SK-N-SH (cell line): Measurements from ENCODE around the gene TMEM234. TPM values are rescaled to one million over a fixed set of nuclear protein-coding genes. Genes with fewer than 3 reads are reported as not detected.

ENCODE experiments used
- CTCF ChIA-PET: fragments of 300-600, 350-600 bp; formaldehyde crosslinking; extraction: SDS; loops from one replicate; lab custom pipeline; 2021; lab: Yijun Ruan, JAX
- POLR2A ChIA-PET: fragments of 350-600 bp; sonication (Branson Sonifier 250); formaldehyde crosslinking; extraction: SDS; loops from one replicate; lab custom pipeline; 2020; ENCODE audit warnings: antibody characterized with exemption, inconsistent platforms; lab: Yijun Ruan, JAX
- DNase-seq: peaks from one replicate; pipeline ENCODE4 v3.0.0; 2012
- H2AFZ ChIP-seq: fragments of 200-600 bp; sonication (generic); 2 replicates; pipeline ENCODE4 v1.8.1; 2016; ENCODE audit warnings: antibody characterized with exemption, mild to moderate bottlenecking, low read depth
- H3F3A ChIP-seq: fragments of 200-600 bp; sonication (generic); replicated peaks from 2 replicates; pipeline ENCODE3; 2016; ENCODE audit warnings: antibody characterized with exemption, mild to moderate bottlenecking; ENCODE audit not compliant: insufficient read depth
- H3K27ac ChIP-seq, 2 experiments: fragments of 200-500 bp in 1 of 2; fragments of 200-600 bp in 1 of 2; sonication (Bioruptor generic) in 1 of 2; sonication (generic), shearing (Covaris generic) in 1 of 2; 2 replicates each; pipeline versions ENCODE4 v1.5.1 to v1.6.1; 2014 to 2016; ENCODE audit warnings: low read depth in 2 of 2, inconsistent platforms in 1 of 2, low read length in 1 of 2, mild to moderate bottlenecking in 1 of 2, mixed read lengths in 1 of 2
- H3K27me3 ChIP-seq: fragments of 200-600 bp; sonication (generic), shearing (Covaris generic); 2 replicates; pipeline ENCODE4 v1.6.1; 2016; ENCODE audit warnings: mixed run types; ENCODE audit not compliant: insufficient read depth
- H3K36me3 ChIP-seq, 2 experiments: fragments of 200-500 bp in 1 of 2; fragments of 200-600 bp in 1 of 2; sonication (Bioruptor generic) in 1 of 2; sonication (generic) in 1 of 2; replicated peaks in 1 of 2; 2 replicates each; pipeline versions ENCODE3 to v1.5.1; 2014 to 2016; ENCODE audit warnings: low read length in 1 of 2, mild to moderate bottlenecking in 1 of 2; ENCODE audit not compliant: insufficient read depth in 2 of 2, control insufficient read depth in 1 of 2
- H3K4me1 ChIP-seq, 2 experiments: fragments of 200-500 bp in 1 of 2; fragments of 200-600 bp in 1 of 2; sonication (Bioruptor generic) in 1 of 2; sonication (generic), shearing (Covaris generic) in 1 of 2; 2 replicates each; pipeline versions ENCODE4 v1.5.1 to v1.6.1; 2014 to 2016; ENCODE audit warnings: low read depth in 1 of 2, low read length in 1 of 2, mixed run types in 1 of 2; ENCODE audit not compliant: insufficient read depth in 2 of 2, control insufficient read depth in 1 of 2
- H3K4me2 ChIP-seq: fragments of 200-600 bp; sonication (generic), shearing (Covaris generic); 2 replicates; pipeline ENCODE4 v1.6.1; 2017; ENCODE audit warnings: mixed run types
- H3K4me3 ChIP-seq, 2 experiments: fragments of 200-500 bp in 1 of 2; fragments of 200-600 bp in 1 of 2; sonication (Bioruptor generic) in 1 of 2; sonication (generic), shearing (Covaris generic) in 1 of 2; 2 replicates each; pipeline versions ENCODE4 v1.5.1 to v1.8.1; 2014 to 2016; ENCODE audit warnings: low read depth in 2 of 2, inconsistent platforms in 1 of 2, low read length in 1 of 2, mild to moderate bottlenecking in 1 of 2, mixed read lengths in 1 of 2, moderate library complexity in 1 of 2
- H3K79me2 ChIP-seq: fragments of 200-600 bp; sonication (generic); 2 replicates; pipeline ENCODE4 v1.8.1; 2017; ENCODE audit warnings: mild to moderate bottlenecking; ENCODE audit not compliant: insufficient read depth
- H3K9ac ChIP-seq: fragments of 200-600 bp; sonication (generic); 2 replicates; pipeline ENCODE4 v1.6.1; 2017; ENCODE audit warnings: mixed run types
- H3K9me2 ChIP-seq: fragments of 200-600 bp; sonication (generic); 2 replicates; pipeline ENCODE4 v1.6.1; 2017; ENCODE audit warnings: mixed run types
- H3K9me3 ChIP-seq: fragments of 200-600 bp; sonication (generic); 2 replicates; pipeline ENCODE4 v1.6.1; 2017; ENCODE audit warnings: mixed run types, mild to moderate bottlenecking, moderate library complexity
- H4K20me1 ChIP-seq: fragments of 200-600 bp; sonication (generic); 2 replicates; pipeline ENCODE4 v1.6.1; 2017; ENCODE audit warnings: mild to moderate bottlenecking, mixed run types; ENCODE audit not compliant: insufficient read depth
- CHD2 ChIP-seq: fragments of 150-350 bp; IDR thresholded peaks from 2 replicates; pipeline ENCODE4 v1.6.1; 2018; ENCODE audit warnings: low read length; ENCODE audit not compliant: partially characterized antibody
- ELF1 ChIP-seq: IDR thresholded peaks from 2 replicates; pipeline ENCODE4 v1.4.0; 2012
- FOSL2 ChIP-seq: IDR thresholded peaks from 2 replicates; pipeline ENCODE4 v1.4.0; 2012; ENCODE audit warnings: low read depth, mild to moderate bottlenecking, moderate library complexity, borderline replicate concordance
- FOXJ3 ChIP-seq: sonication (generic); formaldehyde crosslinking; IDR thresholded peaks from 2 replicates; pipeline ENCODE4 v1.5.1; 2020; ENCODE audit warnings: mild to moderate bottlenecking, missing genetic modification reagents
- GABPA ChIP-seq: IDR thresholded peaks from 2 replicates; pipeline ENCODE4 v1.4.0; 2012; ENCODE audit warnings: low read depth, mild to moderate bottlenecking
- GATA2 ChIP-seq: sonication (generic); formaldehyde crosslinking; IDR thresholded peaks from 2 replicates; pipeline ENCODE4 v1.5.0; 2020; ENCODE audit warnings: mild to moderate bottlenecking, missing genetic modification reagents
- IRF3 ChIP-seq: fragments of 150-350 bp; IDR thresholded peaks from 2 replicates; pipeline ENCODE4 v1.6.1; 2016; ENCODE audit warnings: mild to moderate bottlenecking, low read depth, low read length
- JUND ChIP-seq: IDR thresholded peaks from 2 replicates; pipeline ENCODE4 v1.4.0; 2012
- MXI1 ChIP-seq: IDR thresholded peaks from 2 replicates; pipeline ENCODE4 v1.6.1; 2012; ENCODE audit warnings: mild to moderate bottlenecking, low read depth, low read length, improper control_type of control experiment
- NFIC ChIP-seq: IDR thresholded peaks from 2 replicates; pipeline ENCODE4 v1.4.0; 2012; ENCODE audit warnings: borderline replicate concordance
- POLR2AphosphoS5 ChIP-seq: IDR thresholded peaks from 2 replicates; pipeline ENCODE4 v1.6.1; 2012; ENCODE audit warnings: low read depth, low read length
- RAD21 ChIP-seq: IDR thresholded peaks from 2 replicates; pipeline ENCODE4 v1.6.1; 2012; ENCODE audit warnings: mild to moderate bottlenecking, low read length
- RCOR1 ChIP-seq: fragments of 150-350 bp; IDR thresholded peaks from 2 replicates; pipeline ENCODE4 v1.6.1; 2017; ENCODE audit warnings: antibody characterized with exemption, low read length
- REST ChIP-seq: IDR thresholded peaks from 2 replicates; pipeline ENCODE4 v1.6.1; 2012; ENCODE audit warnings: mild to moderate bottlenecking, low read depth, low read length, moderate library complexity
- RFX5 ChIP-seq: IDR thresholded peaks from 2 replicates; pipeline ENCODE4 v1.6.1; 2012; ENCODE audit warnings: mild to moderate bottlenecking, improper control_type of control experiment, low read length
- TCF12 ChIP-seq: IDR thresholded peaks from 2 replicates; pipeline ENCODE4 v1.4.0; 2012
- TEAD4 ChIP-seq: IDR thresholded peaks from 2 replicates; pipeline ENCODE4 v1.4.0; 2012; ENCODE audit warnings: mild to moderate bottlenecking, borderline replicate concordance; ENCODE audit not compliant: insufficient read depth
- USF1 ChIP-seq: IDR thresholded peaks from 2 replicates; pipeline ENCODE4 v1.4.0; 2012; ENCODE audit warnings: low read depth, borderline replicate concordance
- YY1 ChIP-seq: IDR thresholded peaks from 2 replicates; pipeline ENCODE4 v1.4.0; 2012; ENCODE audit warnings: low read depth, mild to moderate bottlenecking
- WGBS: methylation state at CpG from one replicate; pipeline ENCODE4 v1.1.6; 2017; ENCODE audit warnings: low lambda C conversion rate; 5-methylcytosine and 5-hydroxymethylcytosine counted together
- polyA plus RNA-seq, 3 experiments: library from polyadenylated mRNA; depleted of rRNA; stranded (reverse); fragments of >200 nt; gene quantifications; 2 replicates each; pipeline ENCODE4 v1.2.3, GENCODE V29; 2012

The TMEM234 gene
- polyA plus RNA-seq, 1 of the 3 experiments (the other 2 are of a cell fraction) = 31.9 TPM

GRCh38 chr1:32184650-32185049, 37.5 kb downstream of the TMEM234 start:
- Histone ChIP-seq H4K20me1 (peaks cover 35% of the 10 kb centered on the region), H3K79me2 (peaks cover 85% of the 10 kb centered on the region), H2AFZ (no peak overlapping the region), H3K27me3 (no peaks in the 10 kb centered on the region), H3K4me2 (no peak overlapping the region), H3K9me3 (no peaks in the 10 kb centered on the region), H3K9me2 (no peaks in the 10 kb centered on the region), H3K9ac (no peak overlapping the region), H3K36me3 (peaks cover 47 to 68% of the 10 kb centered on the region in 2 experiments), H3F3A (peaks cover 3% of the 10 kb centered on the region), H3K27ac (no peak overlapping the region; a peak in 1 of 4 replicates), H3K4me1 (peaks cover 18 to 20% of the 10 kb centered on the region in 2 experiments; a peak in 3 of 4 replicates), H3K4me3 (no peak overlapping the region)
- TF ChIP-seq YY1 = no peak
- no peak for TF ChIP-seq RCOR1
- no peak for TF ChIP-seq NFIC
- no peak for TF ChIP-seq FOSL2
- TF ChIP-seq FOXJ3 = no peak
- TF ChIP-seq REST = no peak
- TF ChIP-seq JUND = no peak
- no peak for DNase-seq
- POLR2A ChIA-PET = no interaction called here
- CTCF ChIA-PET = no interaction called here

GRCh38 chr1:32182060-32182459, 40.1 kb downstream of the TMEM234 start:
- Histone ChIP-seq H3K36me3 (peaks cover 26 to 42% of the 10 kb centered on the region in 2 experiments), H3K4me2 (peak overlapping the region; percentile 97), H3K9me2 (no peaks in the 10 kb centered on the region), H3K79me2 (peaks cover 69% of the 10 kb centered on the region), H3F3A (peaks cover 24% of the 10 kb centered on the region), H3K9ac (no peak overlapping the region), H4K20me1 (peaks cover 27% of the 10 kb centered on the region), H2AFZ (no peak overlapping the region), H3K4me3 (no peak overlapping the region), H3K4me1 (peaks cover 18 to 25% of the 10 kb centered on the region in 2 experiments; a peak in 3 of 4 replicates), H3K27ac (no peak overlapping the region), H3K9me3 (no peaks in the 10 kb centered on the region), H3K27me3 (no peaks in the 10 kb centered on the region)
- WGBS = 96% methylated on average over 6 of the region's 6 CpGs
- no peak for DNase-seq
- TF ChIP-seq JUND = no peak
- no peak for TF ChIP-seq MXI1
- TF ChIP-seq ELF1 = no peak
- TF ChIP-seq RCOR1 = no peak
- no peak for TF ChIP-seq TEAD4
- TF ChIP-seq RAD21 = no peak
- no peak for TF ChIP-seq TCF12
- TF ChIP-seq POLR2AphosphoS5 = no peak
- TF ChIP-seq FOXJ3 = no peak
- TF ChIP-seq IRF3 = no peak
- TF ChIP-seq GABPA = no peak
- TF ChIP-seq GATA2 (CRISPR knock-in tag) = no peak
- no peak for TF ChIP-seq REST
- TF ChIP-seq USF1 = no peak
- TF ChIP-seq CHD2 = no peak
- TF ChIP-seq RFX5 = no peak
- ChIA-PET CTCF (interaction anchor here (2.3 kb wide), 1 partner anchor 66 kb away, joined by 6 read pairs; no protein-coding TSS in a partner anchor), POLR2A (interaction anchor here (3.4 kb wide), 1 partner anchor 14 kb away, joined by 19 read pairs; no protein-coding TSS in a partner anchor)
